ENCODE data around the gene DENND6B.

The DENND6B gene

DNA sequence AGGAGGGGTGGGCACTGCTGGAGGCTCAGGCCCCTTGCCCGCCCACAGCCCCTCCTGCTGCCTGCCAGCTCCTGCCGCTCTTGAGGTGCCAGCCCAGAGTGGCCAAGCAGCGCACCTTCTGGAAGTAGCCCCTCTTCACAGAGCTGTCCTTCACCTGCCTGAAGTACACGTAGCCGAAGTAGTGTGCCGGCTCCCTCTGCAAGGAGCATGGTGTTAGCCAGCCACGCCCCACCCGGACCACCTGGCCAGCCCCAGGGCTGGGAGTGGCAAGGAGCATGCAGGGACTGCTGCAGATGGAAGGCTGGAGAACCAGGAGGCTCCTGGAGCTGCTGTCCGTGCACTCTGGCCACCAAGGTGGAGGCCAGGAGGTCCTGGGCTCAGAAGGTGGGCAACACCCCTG, 9.6 kb downstream of the DENND6B start:
- no peak overlapping the region for H3K4me2 ChIP-seq (ENCODE audit: low read length)
- H3K9ac ChIP-seq (ENCODE audit: low read length): no peak overlapping the region
- no peaks in the 10 kb centered on the region for H3K79me2 ChIP-seq (ENCODE audit: insufficient read depth, low read length)
- no peak overlapping the region for H2AFZ ChIP-seq (ENCODE audit: low read length)
- peaks cover 20% of the 10 kb centered on the region for H3K4me1 ChIP-seq (ENCODE audit: insufficient read depth, low read length, severe bottlenecking)
- H3K36me3 ChIP-seq (ENCODE audit: insufficient read depth, low read length): no peaks in the 10 kb centered on the region
- TF ChIP-seq, protein P1, sequence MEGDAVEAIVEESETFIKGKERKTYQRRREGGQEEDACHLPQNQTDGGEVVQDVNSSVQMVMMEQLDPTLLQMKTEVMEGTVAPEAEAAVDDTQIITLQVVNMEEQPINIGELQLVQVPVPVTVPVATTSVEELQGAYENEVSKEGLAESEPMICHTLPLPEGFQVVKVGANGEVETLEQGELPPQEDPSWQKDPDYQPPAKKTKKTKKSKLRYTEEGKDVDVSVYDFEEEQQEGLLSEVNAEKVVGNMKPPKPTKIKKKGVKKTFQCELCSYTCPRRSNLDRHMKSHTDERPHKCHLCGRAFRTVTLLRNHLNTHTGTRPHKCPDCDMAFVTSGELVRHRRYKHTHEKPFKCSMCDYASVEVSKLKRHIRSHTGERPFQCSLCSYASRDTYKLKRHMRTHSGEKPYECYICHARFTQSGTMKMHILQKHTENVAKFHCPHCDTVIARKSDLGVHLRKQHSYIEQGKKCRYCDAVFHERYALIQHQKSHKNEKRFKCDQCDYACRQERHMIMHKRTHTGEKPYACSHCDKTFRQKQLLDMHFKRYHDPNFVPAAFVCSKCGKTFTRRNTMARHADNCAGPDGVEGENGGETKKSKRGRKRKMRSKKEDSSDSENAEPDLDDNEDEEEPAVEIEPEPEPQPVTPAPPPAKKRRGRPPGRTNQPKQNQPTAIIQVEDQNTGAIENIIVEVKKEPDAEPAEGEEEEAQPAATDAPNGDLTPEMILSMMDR (IDR thresholded peaks at IDR 0.05; ENCODE audit: low read length): no peak
- no peak for TF ChIP-seq EZH2 (IDR thresholded peaks at IDR 0.05; ENCODE audit: borderline replicate concordance, low read length)
- H3K4me3 ChIP-seq (ENCODE audit: low read depth, low read length, poor library complexity, severe bottlenecking): no peak overlapping the region
- no peaks in the 10 kb centered on the region for H3K9me2 ChIP-seq (ENCODE audit: low read depth, low read length)
- no peak overlapping the region for H3K27ac ChIP-seq (ENCODE audit: low read depth, low read length, poor library complexity, severe bottlenecking)
- H3F3A ChIP-seq (ENCODE audit: insufficient read depth, low read length): no peaks in the 10 kb centered on the region
- peaks cover 7% of the 10 kb centered on the region; the same call in 1 of the 2 replicates for H3K27me3 ChIP-seq (ENCODE audit: insufficient read depth, low read length)
- no peaks in the 10 kb centered on the region for H4K20me1 ChIP-seq (ENCODE audit: insufficient read depth, low read length)
- no peaks in the 10 kb centered on the region for H3K9me3 ChIP-seq (ENCODE audit: low read length)

DNA sequence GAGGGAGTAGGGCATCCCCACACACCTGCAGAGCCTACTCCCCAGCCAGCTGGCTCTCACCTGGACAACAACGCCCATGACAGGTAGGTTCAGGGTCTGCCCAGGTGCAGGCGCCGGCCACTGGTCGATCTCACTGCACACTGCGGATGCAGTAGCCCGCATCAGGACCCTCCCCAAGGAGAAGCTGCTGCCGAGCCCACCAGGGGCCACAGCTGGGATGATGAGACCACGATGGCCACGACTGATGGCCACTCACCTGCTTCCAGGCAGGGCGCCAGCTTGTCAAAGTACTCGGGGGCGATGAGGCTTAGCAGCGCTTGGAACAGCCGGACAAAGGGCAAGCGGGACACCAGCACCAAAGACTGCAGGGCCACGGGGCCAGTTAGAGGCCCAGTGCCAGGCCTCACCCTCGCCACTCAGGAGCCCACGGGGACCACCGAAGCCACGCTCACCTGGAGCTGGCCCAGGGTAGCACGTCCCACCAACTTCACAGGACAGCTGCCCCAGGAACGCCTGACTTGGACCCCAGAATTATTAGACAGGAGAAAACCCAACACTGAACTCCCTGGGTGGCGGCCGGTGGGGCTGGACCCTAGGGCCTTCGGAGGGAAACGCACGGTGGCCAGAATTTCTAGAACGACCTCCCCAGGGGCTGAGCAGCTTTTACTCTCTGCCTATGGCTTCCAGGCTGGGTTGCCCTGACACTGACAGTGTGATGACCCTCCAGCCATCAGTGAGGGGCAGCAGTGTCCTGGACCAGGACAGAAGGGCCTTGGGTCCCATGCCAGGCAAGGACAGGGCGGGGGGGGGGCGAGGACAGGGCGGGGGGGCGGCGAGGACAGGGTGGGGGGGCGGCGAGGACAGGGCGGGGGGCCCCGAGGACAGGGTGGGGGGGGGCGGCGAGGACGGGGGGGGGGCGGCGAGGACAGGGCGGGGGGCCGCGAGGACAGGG, 10.4 kb downstream of the DENND6B start:
- Histone ChIP-seq H3K4me1 (ENCODE audit: insufficient read depth, low read length, severe bottlenecking) (peaks cover 20% of the 10 kb centered on the region), H3K4me2 (ENCODE audit: low read length) (no peak overlapping the region), H3K36me3 (ENCODE audit: insufficient read depth, low read length) (no peaks in the 10 kb centered on the region), H3K9me2 (ENCODE audit: low read depth, low read length) (no peaks in the 10 kb centered on the region), H3F3A (ENCODE audit: insufficient read depth, low read length) (no peaks in the 10 kb centered on the region), H2AFZ (ENCODE audit: low read length) (no peak overlapping the region), H3K9me3 (ENCODE audit: low read length) (no peaks in the 10 kb centered on the region), H3K27ac (ENCODE audit: low read depth, low read length, poor library complexity, severe bottlenecking) (no peak overlapping the region), H3K79me2 (ENCODE audit: insufficient read depth, low read length) (no peaks in the 10 kb centered on the region), H3K9ac (ENCODE audit: low read length) (no peak overlapping the region), H3K27me3 (ENCODE audit: insufficient read depth, low read length) (peaks cover 10% of the 10 kb centered on the region), H3K4me3 (ENCODE audit: low read depth, low read length, poor library complexity, severe bottlenecking) (no peak overlapping the region), H4K20me1 (ENCODE audit: insufficient read depth, low read length) (no peaks in the 10 kb centered on the region)
- TF ChIP-seq, protein P1 (IDR thresholded peaks at IDR 0.05; ENCODE audit: low read length): no peak
- no peak for TF ChIP-seq EZH2 (IDR thresholded peaks at IDR 0.05; ENCODE audit: borderline replicate concordance, low read length)

DNA sequence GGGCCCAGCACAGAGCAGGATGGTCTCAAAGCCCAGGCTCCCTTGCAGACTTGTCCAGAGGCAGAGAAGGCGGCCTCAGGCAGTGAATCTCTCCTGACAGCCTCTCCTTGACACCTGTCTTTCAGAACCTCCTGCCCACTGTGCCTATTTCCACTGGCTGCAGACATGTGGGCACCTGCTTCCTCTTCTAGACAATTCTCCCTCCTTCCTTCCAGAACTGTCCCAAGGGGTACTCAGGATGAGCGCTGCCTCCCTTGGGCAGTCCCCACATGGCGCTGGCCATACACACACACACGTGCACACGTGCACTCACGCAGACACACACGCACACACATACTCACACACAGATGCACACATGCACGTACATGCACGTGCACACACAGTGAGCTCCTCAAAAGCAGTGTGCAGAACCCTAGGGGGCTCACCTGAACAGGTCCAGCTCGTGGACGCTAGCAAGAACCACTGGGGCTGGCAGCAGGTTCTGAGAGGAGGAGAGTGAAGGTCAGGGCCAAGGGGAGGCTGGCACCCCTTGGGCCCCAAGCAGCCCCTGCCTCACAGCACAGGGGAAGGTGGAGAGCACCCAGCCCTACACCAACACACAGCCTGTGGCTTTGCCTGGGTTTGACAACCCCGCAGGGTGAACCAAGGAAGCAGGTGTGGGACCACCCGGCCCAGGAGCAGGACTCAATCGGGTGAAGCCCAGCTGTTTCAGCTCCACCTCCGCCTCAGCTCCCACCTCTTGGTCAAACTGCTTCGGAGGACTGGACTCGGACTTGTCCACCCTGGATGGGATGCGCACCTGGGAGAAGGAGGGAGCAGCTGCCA, 11.3 kb downstream of the DENND6B start:
- H4K20me1 ChIP-seq (ENCODE audit: insufficient read depth, low read length): no peaks in the 10 kb centered on the region
- no peaks in the 10 kb centered on the region for H3K9me2 ChIP-seq (ENCODE audit: low read depth, low read length)
- peak overlapping the region; percentile 66; the same call in 1 of the 2 replicates for H3K4me2 ChIP-seq (ENCODE audit: low read length)
- peak overlapping the region; percentile 56; the same call in 1 of the 2 replicates for H3K9ac ChIP-seq (ENCODE audit: low read length)
- no peaks in the 10 kb centered on the region for H3F3A ChIP-seq (ENCODE audit: insufficient read depth, low read length)
- no peak overlapping the region for H2AFZ ChIP-seq (ENCODE audit: low read length)
- peak overlapping the region; percentile 45 for H3K27ac ChIP-seq (ENCODE audit: low read depth, low read length, poor library complexity, severe bottlenecking)
- no peaks in the 10 kb centered on the region for H3K79me2 ChIP-seq (ENCODE audit: insufficient read depth, low read length)
- H3K4me3 ChIP-seq (ENCODE audit: low read depth, low read length, poor library complexity, severe bottlenecking): peak overlapping the region; percentile 53
- H3K36me3 ChIP-seq (ENCODE audit: insufficient read depth, low read length): no peaks in the 10 kb centered on the region
- TF ChIP-seq, protein P1 (IDR thresholded peaks at IDR 0.05; ENCODE audit: low read length): no peak
- TF ChIP-seq EZH2 (IDR thresholded peaks at IDR 0.05; ENCODE audit: borderline replicate concordance, low read length): no peak
- peaks cover 13% of the 10 kb centered on the region for H3K27me3 ChIP-seq (ENCODE audit: insufficient read depth, low read length)
- H3K9me3 ChIP-seq (ENCODE audit: low read length): no peaks in the 10 kb centered on the region
- peaks cover 20% of the 10 kb centered on the region for H3K4me1 ChIP-seq (ENCODE audit: insufficient read depth, low read length, severe bottlenecking)
